Middle frontal gyrus (tissue), 1 donor: ENCODE measurements around the gene ZNF256.

Source experiments
- DNase-seq: peaks from one replicate; pipeline ENCODE4 v3.0.0-alpha.2; 2015; ENCODE audit warnings: low spot score; ENCODE audit errors: extremely low spot score

Gene ZNF256

DNA sequence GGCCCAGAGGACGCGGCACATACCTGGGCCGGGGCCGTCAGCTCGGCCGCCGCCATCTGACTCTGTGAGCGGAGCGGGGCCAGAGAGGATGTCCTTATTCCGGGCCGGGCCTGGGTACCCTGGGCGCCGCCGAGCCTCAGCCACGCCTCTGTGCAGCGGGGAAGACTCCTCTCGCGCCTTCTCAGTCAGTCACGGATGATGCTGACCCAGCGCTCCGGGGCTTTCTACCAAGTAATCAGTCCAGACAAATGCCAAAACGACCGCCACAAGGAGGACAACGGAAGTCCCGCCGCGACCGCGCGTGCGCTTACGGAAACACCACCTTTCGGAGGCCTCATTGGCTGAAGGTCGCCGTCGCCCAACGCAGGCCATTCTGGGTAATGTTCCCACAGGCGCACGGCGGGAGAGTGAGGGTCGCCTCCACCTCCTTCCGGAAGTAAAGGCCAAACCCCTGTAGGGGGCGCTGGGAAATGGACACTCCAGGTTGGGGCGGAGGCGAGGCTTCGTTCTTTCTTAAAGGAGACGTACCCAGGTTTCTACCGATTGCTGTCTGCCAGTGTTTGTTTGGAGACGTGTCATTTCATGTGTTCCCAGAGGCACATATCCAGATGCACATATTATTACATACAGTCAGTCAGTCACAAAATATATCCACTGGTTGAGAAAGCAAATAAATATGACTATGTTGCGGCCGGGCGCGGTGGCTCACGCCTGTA lies at the start of gene ZNF256:
TSS of gene ZNF256 (minus strand) at position 288 of the 716 bp plus-strand sequence. CDS start at position 56, 232 bp downstream.
- peak; percentile 91 for DNase-seq

DNA sequence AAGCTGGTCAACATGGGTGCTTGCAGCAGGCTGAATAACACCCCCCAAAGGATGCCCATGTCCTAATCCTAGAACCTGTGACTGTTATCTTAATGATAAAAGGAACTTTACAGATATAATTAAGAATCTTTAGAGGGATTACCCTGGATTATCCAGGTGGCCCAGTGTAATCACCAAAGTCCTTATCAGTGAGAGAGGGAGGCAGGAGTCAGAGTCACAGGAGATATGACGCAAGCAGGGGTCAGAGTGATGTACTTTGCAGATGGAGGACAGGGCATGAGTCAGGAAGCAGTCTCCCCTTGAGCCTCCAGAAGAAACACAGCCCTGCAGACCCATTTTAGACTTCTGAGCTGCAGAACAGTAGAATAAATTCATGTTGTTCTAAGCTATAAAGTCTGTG lies 45.3 kb upstream of the ZNF256 start:
- no peak for DNase-seq

DNA sequence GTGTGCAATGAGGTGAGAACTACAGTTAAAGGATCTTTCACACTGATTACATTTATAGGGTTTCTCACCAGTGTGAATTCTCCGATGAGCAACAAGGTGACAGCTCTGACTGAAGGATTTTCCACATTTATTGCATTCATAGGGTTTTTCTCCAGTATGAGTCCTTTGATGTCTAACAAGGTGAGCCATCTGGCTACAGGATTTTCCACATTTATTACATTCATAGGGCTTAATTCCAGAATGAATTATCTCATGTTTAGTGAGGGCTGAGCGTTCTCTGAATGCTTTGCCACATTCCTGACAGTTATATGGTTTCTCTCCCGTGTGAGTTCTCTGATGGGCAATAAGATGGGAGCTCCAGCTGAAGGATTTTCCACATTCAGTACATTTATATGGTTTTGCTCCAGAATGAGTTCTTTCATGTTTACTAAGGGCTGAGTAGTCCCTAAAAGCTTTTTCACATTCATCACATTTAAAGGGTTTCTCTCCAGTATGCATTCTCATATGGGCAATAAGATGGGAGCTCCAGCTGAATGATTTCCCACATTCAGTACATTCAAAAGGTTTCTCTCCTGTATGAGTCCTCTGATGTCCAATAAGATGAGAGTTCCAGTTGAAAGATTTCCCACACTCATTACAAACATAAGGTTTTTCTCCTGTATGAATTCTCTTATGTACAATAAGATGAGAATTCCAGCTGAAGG lies 31.2 kb upstream of the ZNF256 start:
- DNase-seq, result no peak

DNA sequence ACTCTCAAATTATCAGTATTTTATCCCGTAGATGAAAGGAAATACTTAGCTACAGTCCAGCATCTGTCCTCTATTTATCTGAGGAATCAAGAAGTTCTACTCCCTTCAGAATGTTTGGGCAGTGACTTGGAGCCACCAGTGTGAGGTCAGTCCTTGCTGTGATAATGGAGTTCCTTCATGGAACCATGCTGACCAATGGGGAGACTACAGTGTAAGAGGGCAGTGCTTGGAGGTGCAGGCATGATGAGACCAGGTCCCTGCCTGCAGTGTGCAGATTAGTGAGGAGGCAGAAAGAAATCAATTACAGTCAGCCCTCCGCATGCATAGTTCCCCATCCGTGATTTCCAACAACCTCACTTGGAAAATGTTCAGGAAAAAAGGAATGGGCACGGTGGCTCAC lies 26.9 kb upstream of the ZNF256 start, which contains the start of gene C19orf18:
TSS of gene C19orf18 (minus strand) at position 101 of the 400 bp plus-strand sequence. CDS start 102 bp downstream, outside the sequence.
- no peak for DNase-seq

DNA sequence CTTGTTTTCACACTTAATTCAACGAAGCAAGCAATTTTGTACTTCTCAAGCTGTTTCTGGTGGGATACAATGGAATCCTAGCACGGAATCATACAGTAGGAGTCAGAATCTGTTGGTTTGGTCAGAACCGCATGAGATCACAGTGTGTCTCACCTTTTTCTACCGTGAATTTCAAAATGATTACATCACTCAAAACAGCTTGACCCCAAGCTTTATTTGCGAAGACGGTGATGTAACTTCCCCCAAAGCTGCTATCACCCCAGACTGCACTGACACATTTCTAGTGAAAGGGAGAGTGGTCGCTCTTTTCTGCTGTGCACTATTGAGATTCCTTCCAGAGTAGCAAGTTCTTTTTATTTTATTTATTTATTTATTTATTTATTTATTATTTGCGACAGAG lies 17.3 kb upstream of the ZNF256 start:
- DNase-seq, result no peak

DNA sequence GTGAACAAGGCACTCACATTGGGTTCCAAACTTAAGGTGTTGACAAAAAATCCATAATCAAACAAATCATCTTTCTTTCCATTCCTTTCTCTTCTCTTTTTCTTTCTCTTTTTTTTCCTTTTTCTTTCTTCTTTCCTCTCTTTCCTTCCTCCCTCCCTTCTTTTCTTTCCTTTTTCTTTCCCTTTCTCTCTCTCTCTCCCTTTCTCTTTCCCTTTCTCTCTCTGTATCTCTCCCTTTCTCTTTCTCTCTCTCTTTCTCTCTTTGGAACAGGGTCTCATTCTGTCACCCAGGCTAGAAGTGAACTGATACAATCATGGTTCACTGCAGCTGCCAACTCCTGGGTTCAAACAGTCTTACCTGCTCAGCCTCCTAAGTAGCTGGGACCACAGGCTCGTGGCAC lies 14.3 kb upstream of the ZNF256 start:
- DNase-seq, result no peak

DNA sequence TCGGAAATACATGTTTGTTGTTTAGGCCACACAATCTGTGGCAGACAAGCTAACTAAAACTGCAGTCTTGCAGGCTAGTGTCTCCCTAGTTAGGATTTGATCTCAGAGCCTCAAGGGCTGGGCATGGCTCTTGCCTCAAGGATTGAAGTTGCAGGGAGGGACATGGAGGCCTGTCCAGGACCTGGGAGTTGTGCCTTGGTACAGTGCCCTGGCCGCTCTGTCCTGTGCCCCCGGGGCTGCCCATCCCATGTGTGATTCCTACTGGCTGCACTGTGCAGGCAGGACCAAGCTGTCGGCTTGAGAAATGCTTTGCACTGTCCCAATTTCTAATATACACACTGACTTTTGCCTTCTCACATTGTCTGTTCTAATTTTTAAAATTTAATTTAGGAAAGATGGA lies 7.5 kb upstream of the ZNF256 start:
- DNase-seq, result no peak

DNA sequence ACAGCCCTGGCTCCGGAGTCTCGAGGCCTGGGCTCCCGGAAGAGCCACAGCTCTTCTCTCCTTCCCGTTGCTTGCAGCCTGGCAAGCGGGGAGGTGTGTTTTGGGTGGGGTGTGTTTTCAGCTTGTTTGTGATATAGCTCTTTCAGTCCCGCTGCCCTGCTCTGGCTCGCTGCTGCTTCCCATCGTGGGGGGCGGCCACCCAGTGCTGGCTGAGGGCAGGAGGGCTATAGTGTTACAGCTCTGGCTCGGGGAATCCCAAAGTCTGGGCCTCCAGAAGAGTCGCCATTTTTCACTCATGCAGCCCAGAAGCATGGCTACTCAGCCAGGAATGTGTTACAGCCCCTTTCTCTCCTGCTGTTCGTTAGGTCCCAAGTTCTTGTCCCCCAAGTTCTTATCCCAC lies 2.2 kb upstream of the ZNF256 start:
- no peak for DNase-seq

DNA sequence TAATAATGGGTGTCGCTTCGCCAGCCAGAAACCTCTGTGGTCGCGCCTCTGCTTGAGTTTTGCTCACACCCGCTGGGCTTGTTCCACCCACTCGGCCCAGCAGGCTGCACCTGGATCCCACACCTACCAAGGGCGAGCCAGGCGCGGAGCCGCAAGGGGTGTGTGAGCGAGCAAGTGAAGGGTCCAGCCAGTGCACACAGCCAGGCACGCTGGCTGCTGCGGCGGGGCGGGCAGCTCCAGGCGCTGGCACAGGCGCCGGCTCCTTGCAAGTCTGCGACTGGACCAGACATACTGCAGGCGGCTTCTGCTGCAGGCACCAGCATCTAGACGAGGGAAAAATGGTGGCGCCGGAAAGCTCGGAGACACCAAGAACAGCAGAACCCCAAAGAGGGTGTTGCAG lies 1.8 kb upstream of the ZNF256 start:
- no peak for DNase-seq

DNA sequence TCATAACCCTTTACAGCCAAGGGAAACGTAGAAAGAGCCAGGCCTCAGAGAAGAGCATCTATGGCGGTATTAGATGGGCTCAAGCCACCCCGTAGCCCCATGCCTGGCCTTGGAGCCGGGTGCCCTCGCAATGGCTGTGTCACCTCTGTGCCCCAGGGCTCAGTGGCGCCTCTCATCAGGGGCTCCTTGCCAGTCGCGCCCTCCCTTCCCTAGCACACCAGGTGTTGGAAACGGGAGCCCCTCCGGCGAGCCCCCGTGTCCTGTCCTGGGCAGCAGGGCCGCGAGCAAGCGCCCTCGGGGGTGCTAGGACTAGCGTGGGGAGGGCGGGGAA lies 453 bp downstream of the ZNF256 start:
- DNase-seq, result no peak

DNA sequence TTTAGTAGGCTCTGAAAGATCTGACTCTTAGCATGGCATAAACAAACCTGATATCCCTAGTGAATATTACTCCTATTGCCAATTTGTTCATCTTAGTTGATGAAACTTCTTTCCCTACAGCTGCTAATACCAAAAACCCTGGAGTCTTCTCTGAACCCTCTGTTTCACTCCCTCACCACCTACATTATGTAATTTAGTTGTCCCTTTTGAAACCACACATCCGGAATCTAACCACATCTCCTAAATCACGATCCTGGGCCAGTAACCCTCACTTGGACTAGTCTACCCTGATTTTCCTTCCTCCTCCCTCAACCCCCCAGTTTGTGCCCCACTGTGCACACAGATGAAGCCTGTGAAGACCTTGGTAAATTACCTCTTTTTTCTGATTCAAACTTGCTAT lies 1.2 kb downstream of the ZNF256 start:
- DNase-seq, result no peak

DNA sequence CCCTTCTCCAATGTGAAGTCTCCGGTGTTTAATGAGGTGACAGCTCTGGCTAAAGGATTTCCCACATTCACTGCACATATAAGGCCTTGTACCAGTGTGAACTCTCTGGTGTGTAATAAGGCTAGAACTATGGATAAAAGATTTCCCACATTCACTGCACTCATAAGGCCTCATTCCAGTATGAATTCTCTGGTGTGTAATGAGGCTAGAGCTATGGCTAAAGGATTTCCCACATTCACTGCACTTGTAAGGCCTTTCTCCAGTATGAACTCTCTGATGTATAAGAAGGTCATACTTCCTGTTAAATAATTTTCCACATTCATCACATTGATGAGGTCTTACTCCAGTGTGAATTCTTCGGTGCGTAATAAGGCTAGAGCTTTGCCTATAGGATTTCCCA lies 5.9 kb downstream of the ZNF256 start:
- no peak for DNase-seq

DNA sequence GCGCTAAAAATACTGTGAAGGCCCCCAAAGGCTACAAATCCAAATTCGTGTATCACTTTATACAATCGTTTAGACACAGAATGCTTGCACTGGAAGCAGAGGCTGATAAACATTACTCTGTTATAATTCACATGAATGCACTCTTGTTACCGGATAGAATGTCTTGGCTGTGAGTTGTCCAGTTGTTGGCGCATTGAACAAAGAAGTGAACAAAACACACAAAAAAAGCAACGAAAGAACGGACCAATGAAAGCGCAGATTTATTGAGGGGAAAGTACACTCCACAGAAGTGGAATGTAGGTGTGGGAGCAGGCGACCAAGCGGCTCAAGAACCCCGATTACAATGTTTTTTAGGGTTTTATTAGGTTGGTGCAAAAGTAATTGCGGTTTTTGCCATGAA lies 11.8 kb downstream of the ZNF256 start:
- DNase-seq, result no peak

DNA sequence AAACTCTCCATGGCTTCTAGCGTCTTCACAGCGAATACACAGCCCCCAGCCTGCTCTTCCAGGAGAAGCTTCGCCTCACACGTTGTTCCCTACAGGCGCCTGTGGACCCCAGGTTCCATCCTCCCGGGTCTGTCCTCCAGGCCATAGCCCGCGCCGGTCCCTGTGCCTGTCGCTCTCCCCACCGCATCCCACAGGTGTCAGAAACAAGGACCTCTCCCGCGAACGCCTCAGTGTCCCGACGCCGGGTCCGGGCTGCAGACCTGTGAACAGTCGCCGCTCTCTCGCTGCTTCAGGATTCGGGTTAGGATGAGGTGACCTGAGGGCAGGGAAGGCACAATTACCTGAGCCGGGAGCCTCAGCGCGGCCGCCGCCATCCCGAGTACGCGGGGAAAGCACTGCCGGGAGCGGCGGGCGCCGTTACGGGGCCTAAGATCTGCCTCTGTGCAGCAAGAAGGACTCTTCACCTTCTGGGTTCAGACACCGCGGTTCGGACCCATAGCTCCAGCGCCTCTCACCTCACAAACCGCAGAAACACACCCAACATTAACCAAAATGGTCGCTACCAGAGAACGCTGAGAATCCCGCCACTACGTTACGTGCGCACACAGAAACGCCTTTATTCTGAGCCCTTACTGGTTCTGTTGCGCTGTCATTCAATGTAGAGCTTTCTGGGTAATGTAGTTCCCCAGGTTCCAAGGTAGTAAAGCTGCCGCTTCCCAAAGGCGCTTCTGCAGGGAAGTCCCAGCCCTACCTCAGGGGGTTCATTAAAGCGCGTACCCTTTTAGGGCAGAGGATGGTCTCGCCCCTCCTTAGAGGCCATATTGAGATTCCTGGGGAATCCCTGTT lies 12.5 kb downstream of the ZNF256 start, which contains the start of gene ZNF418:
TSS of gene ZNF418 (minus strand) at position 583 of the 846 bp plus-strand sequence. CDS start 1,580 bp downstream, outside the sequence.
- peak; percentile 89 for DNase-seq

DNA sequence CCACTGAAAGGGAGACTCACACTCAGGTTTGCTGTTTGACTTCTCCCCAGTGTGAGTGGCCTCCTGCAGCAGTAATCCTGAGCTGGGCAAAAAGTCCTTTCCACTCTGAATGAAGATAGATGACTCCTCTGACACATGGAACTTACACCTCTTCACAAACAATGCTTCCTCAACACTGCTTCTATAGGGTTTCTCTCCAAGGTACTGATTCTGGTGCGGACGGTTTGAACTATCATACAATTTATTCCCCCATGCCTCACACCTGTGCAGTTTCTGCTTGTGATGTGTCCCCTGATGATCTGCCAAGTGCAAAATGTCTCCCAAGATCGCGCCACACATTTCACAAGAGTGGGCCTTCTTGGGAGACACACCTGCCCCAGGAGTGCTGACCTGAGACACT lies 19.9 kb downstream of the ZNF256 start:
- no peak for DNase-seq

DNA sequence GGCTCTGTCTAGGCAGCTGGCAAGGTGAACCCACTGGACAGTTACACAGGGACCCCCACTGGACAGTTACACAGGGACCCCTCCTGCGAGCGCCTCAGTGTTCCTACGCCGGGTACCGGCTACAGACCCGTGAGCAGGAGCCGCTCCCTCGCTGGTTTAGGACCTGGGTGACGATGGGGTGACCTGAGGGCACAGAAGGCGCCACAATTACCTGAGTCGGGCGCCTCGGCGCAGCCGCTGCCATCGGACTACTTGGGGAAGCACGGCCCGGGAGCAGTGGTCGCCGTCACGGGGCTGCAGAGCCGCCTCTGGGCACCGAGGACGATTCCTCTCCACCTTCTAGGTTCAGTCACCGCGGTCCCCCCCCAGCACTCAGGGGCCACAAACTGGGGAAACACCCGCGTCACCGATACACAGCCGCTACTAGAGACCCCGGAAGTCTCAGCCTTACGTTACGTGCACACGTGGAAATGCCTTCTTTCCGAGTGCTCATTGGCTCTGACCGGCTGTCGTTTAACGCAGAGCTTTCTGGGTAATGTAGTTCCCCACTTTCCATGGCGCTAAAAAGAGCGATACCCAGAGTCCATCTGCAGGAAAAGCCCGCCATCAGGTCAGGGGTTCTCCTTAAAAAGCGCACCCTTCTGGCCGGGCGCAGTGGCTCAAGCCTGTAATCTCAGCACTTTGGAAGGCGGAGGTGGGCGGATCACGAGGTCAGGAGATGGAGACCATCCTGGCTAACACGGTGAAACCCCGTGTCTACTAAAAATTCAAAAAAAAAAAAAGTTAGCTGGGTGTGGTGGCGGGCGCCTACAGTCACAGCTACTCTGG lies 31.1 kb downstream of the ZNF256 start, which contains the start of gene ZNF417:
TSS of gene ZNF417 (minus strand) at position 425 of the 828 bp plus-strand sequence. CDS start at position 244, 181 bp downstream.
- peak; percentile 95 for DNase-seq

DNA sequence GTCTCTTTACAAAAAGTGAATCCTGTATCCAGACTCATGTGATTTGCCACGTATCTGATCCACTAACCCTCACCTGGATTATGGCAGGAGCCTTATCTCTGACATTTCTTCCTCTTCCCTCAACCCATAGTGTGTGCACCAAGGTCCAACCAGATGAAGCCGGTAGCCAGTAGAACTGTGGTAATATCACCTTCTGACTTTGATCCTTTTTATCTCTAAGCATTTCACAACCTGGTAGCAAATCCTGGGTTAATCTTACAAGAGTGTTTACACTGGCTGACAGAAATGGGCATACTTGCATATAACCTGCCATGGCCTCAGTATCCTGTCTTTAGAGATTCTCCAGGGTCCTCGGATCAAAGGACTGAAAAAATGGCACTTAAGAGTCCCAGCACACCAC lies 33.0 kb downstream of the ZNF256 start:
- DNase-seq, result no peak

DNA sequence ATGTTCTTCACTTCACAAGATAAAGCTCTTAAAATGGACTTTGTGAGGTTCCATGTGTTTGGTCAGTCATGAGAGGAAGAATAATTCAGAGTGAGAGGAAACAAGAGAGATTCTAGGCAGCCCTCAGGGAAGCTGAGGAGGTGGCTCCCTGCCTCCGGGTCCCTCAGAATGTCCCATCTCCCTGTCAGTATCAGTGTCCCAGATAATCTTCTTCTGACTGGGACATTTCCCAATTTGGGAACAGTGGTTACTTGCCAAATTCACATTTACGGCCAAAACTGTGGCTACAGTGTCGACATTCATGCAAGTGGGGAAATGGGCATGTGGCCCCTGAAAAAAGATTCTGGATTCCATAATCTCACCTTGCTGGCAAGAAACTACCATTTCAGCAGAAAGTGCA lies 40.1 kb downstream of the ZNF256 start:
- no peak for DNase-seq

DNA sequence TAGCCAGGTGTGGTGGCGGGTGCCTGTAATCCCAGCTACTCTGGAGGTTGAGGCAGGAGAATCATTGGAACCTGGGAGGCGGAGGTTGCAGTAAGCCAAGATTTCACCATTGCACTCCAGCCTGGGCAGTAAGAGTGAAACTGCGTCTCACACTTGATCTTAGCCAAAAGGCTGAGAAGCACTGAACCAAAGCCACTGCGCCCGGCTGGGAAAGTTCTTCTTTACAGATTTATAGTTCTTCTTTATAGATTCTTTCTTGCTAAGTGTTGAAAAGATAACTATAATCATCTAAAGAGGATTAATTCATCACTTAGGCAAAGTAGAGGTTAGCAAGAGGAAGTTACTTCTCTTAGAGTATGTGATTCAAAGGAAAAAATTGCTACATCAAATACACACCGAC lies 42.2 kb downstream of the ZNF256 start:
- no peak for DNase-seq

DNA sequence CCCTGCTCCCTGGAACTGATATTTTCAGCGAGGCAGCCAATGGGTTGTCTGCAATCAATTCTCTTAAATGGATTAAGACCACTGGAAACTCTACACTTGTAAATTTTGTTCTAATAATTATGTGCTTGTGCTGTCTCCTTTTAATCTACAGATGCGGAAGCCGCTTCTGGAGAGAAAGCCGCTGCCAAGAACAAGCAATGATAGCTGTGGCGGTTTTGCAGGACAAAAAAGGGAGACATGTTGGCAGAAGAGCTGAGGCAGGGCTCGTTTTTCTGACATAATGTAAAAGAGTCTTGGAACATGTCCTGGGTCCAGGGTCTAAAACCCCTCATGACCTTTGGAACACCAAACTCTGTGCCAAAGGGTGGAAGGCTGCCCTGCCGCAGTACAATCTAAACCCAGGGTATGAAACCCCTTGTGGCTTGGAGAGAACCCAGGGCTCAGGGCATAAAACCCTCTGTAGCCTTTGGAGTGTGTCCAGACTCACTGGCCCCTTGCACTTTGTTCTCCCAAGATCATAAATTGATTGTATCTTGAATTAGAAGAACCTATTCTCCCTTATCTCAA lies 43.8 kb downstream of the ZNF256 start:
- no peak for DNase-seq

DNA sequence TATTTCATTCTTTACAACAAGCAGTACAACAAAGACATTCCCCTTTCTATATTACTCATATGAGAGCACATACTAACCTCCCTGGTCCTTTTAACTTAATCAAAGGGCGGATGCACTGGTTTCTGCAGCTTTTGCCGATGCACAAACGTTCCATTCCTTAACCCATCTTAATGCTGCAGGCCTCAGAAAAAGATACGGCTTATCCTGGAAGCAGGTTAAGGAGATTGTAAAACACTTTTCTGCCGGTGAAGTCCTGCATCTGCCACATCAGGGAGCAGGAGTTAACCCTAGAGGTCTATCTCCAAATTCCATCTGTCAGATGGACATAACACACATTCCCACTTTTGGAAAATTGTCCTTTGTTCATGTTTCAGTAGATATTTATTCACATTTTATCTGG lies 47.2 kb downstream of the ZNF256 start:
- DNase-seq, result no peak
